HL-60 (cell line): Measurements from ENCODE around the gene DDC.

ENCODE experiments used
- DNase-seq, 2 experiments: peaks; one replicate each; pipeline ENCODE4 v3.0.0-alpha.2; 2010 to 2020; ENCODE audit warnings: low read depth in 1 of 2, low spot score in 1 of 2
- H3K27ac ChIP-seq: fragments of 250-450 bp; sonication (Bioruptor Pico); replicated peaks from 2 replicates; pipeline ENCODE4 v1.5.1; 2020; ENCODE audit warnings: mild to moderate bottlenecking, moderate library complexity
- H3K27me3 ChIP-seq: fragments of 250-450 bp; sonication (Bioruptor Pico); 2 replicates; pipeline ENCODE4 v1.5.1; 2021; ENCODE audit warnings: mild to moderate bottlenecking, moderate library complexity; ENCODE audit not compliant: insufficient read depth, poor library complexity, severe bottlenecking
- H3K4me3 ChIP-seq: replicated peaks from 2 replicates; pipeline ENCODE4 v1.5.1; 2011; ENCODE audit warnings: mild to moderate bottlenecking, control low read depth, low read length; ENCODE audit not compliant: insufficient read depth
- GABPA ChIP-seq: IDR thresholded peaks from 2 replicates; pipeline ENCODE4 v1.6.1; 2012; ENCODE audit warnings: low read depth
- POLR2AphosphoS5 ChIP-seq: IDR thresholded peaks from 2 replicates; pipeline ENCODE4 v1.6.1; 2012; ENCODE audit warnings: low read depth
- SPI1 ChIP-seq: IDR thresholded peaks from 2 replicates; pipeline ENCODE4 v1.6.1; 2012; ENCODE audit warnings: low read depth, mild to moderate bottlenecking, borderline replicate concordance
- TF ChIP-seq, protein P1 (sequence below): IDR thresholded peaks from 2 replicates; pipeline ENCODE4 v1.6.1; 2012; ENCODE audit warnings: low read depth; ENCODE audit not compliant: insufficient replicate concordance
- TF ChIP-seq, protein P2 (sequence below): IDR thresholded peaks from one replicate; pipeline ENCODE4 v1.5.1; 2011; ENCODE audit warnings: low read length, control low read depth, inconsistent platforms; ENCODE audit not compliant: insufficient read depth

DDC gene

DNA sequence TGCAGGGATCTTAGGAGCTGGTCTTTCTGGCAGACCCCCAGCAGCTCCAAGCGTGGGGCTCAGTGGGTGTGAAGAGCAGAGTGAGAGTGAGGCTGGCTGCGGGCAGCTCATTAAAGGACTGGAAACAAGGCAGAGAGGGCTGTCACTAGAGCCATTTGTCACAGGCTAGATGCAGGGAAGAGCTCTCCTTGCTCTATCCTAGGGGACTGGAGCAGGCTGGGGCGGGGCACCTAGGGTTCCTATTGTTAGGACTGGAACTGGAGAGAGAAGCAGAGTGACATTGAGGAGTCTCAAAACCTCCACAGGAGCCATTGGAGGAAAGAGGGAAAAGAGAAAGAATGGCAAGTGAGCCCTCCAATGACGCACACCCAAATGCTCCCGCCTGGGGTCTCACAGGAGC is 772 bp upstream of the DDC start:
- TF ChIP-seq, protein P1, sequence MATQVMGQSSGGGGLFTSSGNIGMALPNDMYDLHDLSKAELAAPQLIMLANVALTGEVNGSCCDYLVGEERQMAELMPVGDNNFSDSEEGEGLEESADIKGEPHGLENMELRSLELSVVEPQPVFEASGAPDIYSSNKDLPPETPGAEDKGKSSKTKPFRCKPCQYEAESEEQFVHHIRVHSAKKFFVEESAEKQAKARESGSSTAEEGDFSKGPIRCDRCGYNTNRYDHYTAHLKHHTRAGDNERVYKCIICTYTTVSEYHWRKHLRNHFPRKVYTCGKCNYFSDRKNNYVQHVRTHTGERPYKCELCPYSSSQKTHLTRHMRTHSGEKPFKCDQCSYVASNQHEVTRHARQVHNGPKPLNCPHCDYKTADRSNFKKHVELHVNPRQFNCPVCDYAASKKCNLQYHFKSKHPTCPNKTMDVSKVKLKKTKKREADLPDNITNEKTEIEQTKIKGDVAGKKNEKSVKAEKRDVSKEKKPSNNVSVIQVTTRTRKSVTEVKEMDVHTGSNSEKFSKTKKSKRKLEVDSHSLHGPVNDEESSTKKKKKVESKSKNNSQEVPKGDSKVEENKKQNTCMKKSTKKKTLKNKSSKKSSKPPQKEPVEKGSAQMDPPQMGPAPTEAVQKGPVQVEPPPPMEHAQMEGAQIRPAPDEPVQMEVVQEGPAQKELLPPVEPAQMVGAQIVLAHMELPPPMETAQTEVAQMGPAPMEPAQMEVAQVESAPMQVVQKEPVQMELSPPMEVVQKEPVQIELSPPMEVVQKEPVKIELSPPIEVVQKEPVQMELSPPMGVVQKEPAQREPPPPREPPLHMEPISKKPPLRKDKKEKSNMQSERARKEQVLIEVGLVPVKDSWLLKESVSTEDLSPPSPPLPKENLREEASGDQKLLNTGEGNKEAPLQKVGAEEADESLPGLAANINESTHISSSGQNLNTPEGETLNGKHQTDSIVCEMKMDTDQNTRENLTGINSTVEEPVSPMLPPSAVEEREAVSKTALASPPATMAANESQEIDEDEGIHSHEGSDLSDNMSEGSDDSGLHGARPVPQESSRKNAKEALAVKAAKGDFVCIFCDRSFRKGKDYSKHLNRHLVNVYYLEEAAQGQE, result no peak
- TF ChIP-seq POLR2AphosphoS5, result no peak
- no peak for TF ChIP-seq GABPA
- TF ChIP-seq SPI1, result no peak
- TF ChIP-seq, protein P2, sequence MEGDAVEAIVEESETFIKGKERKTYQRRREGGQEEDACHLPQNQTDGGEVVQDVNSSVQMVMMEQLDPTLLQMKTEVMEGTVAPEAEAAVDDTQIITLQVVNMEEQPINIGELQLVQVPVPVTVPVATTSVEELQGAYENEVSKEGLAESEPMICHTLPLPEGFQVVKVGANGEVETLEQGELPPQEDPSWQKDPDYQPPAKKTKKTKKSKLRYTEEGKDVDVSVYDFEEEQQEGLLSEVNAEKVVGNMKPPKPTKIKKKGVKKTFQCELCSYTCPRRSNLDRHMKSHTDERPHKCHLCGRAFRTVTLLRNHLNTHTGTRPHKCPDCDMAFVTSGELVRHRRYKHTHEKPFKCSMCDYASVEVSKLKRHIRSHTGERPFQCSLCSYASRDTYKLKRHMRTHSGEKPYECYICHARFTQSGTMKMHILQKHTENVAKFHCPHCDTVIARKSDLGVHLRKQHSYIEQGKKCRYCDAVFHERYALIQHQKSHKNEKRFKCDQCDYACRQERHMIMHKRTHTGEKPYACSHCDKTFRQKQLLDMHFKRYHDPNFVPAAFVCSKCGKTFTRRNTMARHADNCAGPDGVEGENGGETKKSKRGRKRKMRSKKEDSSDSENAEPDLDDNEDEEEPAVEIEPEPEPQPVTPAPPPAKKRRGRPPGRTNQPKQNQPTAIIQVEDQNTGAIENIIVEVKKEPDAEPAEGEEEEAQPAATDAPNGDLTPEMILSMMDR, result no peak
- Histone ChIP-seq H3K27ac (no peak overlapping the region), H3K4me3 (no peak overlapping the region), H3K27me3 (no peaks in the 10 kb centered on the region)
- DNase-seq, result no peak

DNA sequence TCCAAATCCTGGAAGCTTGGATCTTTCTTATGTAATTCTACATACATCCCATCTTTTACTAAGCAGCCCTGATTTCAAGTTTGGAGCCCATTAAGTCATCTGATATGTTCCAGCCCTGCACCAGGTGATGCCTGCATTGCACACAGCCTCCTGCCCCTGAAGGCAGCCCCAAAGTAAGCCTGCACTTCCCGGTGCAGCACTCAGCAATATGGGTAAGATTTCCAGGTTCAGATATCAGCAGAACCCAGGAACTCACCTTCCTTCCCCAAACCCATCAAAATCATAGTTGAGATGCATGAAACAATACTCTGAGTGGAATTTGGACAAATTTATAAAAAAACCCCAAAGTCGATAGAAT is 333 bp upstream of the DDC start:
- Histone ChIP-seq H3K4me3 (no peak overlapping the region), H3K27me3 (no peaks in the 10 kb centered on the region), H3K27ac (no peak overlapping the region)
- DNase-seq, result no peak
- no peak for TF ChIP-seq GABPA

DNA sequence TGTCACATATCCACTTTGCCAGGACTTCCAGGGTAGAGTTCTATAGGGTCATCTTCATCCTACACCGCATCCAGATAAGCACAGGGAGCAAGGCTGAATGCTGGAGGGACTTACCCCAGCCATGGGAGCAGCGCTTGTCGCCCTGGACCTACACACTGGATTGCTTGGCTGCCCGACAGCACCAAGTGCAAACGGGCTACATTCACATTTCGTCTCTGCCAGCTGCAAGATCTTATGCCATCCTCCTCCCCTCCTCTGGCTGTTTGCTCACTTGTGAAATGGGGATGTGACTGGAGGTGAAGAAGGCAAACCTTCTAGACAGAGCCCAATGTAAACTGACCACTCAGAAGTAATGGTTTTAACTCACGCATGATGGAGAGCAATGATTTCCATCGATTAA is 1.0 kb downstream of the DDC start:
- H3K4me3 ChIP-seq, result no peak overlapping the region
- peaks cover 10% of the 10 kb centered on the region for H3K27me3 ChIP-seq
- H3K27ac ChIP-seq, result no peak overlapping the region
- no peak for DNase-seq
- TF ChIP-seq SPI1 (no peak), GABPA (no peak), POLR2AphosphoS5 (no peak)
- TF ChIP-seq, protein P2, result no peak
- TF ChIP-seq, protein P1, result no peak

DNA sequence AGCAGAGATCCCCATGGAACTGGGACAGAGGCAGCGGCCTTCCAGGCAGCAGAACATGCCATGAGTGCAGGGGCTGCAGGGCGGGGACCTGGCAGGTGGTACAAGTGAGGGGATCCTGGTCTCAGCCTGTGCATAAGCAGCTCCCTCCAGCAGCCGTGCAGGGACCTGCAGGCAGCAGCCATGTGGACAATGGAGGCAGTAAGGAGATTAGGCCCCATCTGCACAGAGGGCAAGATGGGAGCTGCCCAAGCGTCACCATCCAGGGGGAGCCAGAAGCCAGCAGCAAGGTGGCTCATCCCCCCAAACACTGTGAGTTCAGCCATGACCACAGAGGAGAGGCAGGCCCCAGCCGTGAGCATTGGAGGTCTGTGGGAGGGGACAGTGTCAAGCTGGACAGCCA is 3.1 kb downstream of the DDC start:
- Histone ChIP-seq H3K27me3 (peaks cover 10% of the 10 kb centered on the region), H3K4me3 (no peak overlapping the region), H3K27ac (no peak overlapping the region)
- DNase-seq, result no peak
- no peak for TF ChIP-seq SPI1
- TF ChIP-seq, protein P1, result no peak
- TF ChIP-seq, protein P2, result no peak
- TF ChIP-seq GABPA, result no peak
- no peak for TF ChIP-seq POLR2AphosphoS5
